Sigmoid colon (tissue), 3 donors: ENCODE results near the gene LRRC47.

Source experiments
- CTCF ChIP-seq, 4 experiments: fragments of 450-650 bp in 3 of 4; fragments of 200-600 bp in 1 of 4; IDR thresholded peaks; one replicate each; pipeline ENCODE4 v1.5.1; 2016 to 2019; ENCODE audit warnings: antibody characterized with exemption in 4 of 4, mild to moderate bottlenecking in 3 of 4, moderate library complexity in 2 of 4
- POLR2A ChIP-seq, 2 donors: fragments of 450-650 bp; IDR thresholded peaks; one replicate each; pipeline ENCODE4 v1.6.1; 2016; ENCODE audit warnings: antibody characterized with exemption in 2 of 2, mild to moderate bottlenecking in 2 of 2, moderate library complexity in 2 of 2

GRCh38 chr1:3841491-3841890, 45.2 kb upstream of the LRRC47 start:
- TF ChIP-seq CTCF (IDR thresholded peaks at IDR 0.05), result no peak
- no peak for TF ChIP-seq POLR2A (IDR thresholded peaks at IDR 0.05)
